Sigmoid colon (tissue), 4 donors: Measurements from ENCODE around the gene MAML3.

Experiments
- EP300 ChIP-seq, 4 donors: sonication (generic); formaldehyde crosslinking; IDR thresholded peaks; one replicate each; pipeline ENCODE4 v1.6.1; 2017; ENCODE audit warnings: antibody characterized with exemption in 4 of 4
- POLR2A ChIP-seq, 2 donors: fragments of 450-650 bp; IDR thresholded peaks; one replicate each; pipeline ENCODE4 v1.6.1; 2016; ENCODE audit warnings: antibody characterized with exemption in 2 of 2, mild to moderate bottlenecking in 2 of 2, moderate library complexity in 2 of 2
- POLR2AphosphoS5 ChIP-seq, 4 donors: sonication (generic); formaldehyde crosslinking; IDR thresholded peaks; one replicate each; pipeline ENCODE4 v1.6.1; 2017; ENCODE audit warnings: antibody characterized with exemption in 4 of 4
- TF ChIP-seq, protein P1 (sequence below), 4 experiments: fragments of 450-650 bp in 3 of 4; fragments of 200-600 bp in 1 of 4; IDR thresholded peaks; one replicate each; pipeline ENCODE4 v1.5.1; 2016 to 2019; ENCODE audit warnings: antibody characterized with exemption in 4 of 4, mild to moderate bottlenecking in 3 of 4, moderate library complexity in 2 of 4

DNA sequence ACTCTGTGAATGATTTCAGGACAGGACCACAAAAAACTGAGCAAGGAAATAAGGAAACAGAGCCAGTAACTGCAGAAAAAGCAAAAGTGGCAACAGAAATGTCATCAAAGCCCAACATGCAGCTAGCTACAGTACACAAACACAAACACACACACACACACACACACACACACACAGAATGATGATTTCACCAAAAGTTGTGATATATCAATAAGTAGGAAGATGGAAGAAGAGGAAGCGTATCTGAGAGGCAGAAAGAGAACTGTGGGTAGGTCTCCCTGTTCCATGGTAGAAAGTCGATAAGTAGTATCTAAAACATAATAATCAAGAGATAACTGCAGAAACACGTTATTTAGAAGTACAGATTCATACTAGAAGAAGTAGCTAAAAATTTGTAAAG lies 340.1 kb downstream of the MAML3 start:
- TF ChIP-seq, protein P1, sequence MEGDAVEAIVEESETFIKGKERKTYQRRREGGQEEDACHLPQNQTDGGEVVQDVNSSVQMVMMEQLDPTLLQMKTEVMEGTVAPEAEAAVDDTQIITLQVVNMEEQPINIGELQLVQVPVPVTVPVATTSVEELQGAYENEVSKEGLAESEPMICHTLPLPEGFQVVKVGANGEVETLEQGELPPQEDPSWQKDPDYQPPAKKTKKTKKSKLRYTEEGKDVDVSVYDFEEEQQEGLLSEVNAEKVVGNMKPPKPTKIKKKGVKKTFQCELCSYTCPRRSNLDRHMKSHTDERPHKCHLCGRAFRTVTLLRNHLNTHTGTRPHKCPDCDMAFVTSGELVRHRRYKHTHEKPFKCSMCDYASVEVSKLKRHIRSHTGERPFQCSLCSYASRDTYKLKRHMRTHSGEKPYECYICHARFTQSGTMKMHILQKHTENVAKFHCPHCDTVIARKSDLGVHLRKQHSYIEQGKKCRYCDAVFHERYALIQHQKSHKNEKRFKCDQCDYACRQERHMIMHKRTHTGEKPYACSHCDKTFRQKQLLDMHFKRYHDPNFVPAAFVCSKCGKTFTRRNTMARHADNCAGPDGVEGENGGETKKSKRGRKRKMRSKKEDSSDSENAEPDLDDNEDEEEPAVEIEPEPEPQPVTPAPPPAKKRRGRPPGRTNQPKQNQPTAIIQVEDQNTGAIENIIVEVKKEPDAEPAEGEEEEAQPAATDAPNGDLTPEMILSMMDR (IDR thresholded peaks at IDR 0.05): no peak
- TF ChIP-seq POLR2A (IDR thresholded peaks at IDR 0.05): no peak
- no peak for TF ChIP-seq POLR2AphosphoS5 (IDR thresholded peaks at IDR 0.05)
- no peak for TF ChIP-seq EP300 (IDR thresholded peaks at IDR 0.05)
